Urothelium cell line (cell line): ENCODE results near the gene PSD4.
"Not testable (repeated sequence)": the region's sequence is repeated elsewhere in the genome, so short reads cannot be mapped to it uniquely, and the experiment has no call there.

Experiments used
- DNase-seq: peaks from one replicate; pipeline ENCODE4 v3.0.0; 2011; ENCODE audit warnings: low spot score, mixed read lengths
- FAIRE-seq: peaks from 2 replicates; lab custom pipeline; 2011; peaks lifted over from hg19 to GRCh38; lab: Jason Lieb, UNC

Gene PSD4

DNA sequence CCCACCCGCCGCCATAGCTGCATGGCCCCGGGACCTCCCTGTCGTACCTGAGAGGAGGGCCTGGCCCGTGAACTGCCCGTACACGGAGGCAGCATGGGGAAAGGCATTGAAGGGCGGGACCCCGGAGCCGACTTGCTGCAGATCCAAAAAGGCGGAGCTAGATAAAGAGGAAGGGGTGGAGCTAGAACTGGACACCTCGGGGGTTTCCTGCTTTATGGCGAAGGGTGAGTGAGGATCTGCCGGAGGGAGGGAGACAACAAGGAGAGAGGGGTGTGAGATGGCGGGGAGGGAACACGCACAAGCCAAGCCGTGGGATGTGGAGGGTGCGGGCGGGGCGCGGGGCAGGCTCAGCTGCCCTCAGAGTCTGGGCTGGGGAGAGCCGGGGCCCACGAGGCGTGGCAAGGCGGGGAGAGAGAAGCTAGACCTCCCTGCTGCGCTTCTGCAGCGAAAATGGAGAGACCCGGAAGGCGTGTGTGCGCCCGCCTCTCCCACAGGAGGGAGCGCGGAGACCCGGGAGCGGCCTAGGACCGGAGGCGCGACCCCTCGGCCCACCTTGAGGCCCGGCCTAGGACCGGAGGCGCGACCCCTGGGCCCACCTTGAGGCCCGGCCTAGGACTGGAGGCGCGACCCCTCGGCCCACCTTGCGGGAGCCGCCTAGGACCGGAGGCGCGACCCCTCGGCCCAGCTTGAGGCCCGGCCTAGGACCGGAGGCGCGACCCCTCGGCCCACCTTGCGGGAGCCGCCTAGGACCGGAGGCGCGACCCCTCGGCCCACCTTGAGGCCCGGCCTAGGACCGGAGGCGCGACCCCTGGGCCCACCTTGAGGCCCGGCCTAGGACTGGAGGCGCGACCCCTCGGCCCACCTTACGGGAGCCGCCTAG lies 61.8 kb downstream of the PSD4 start:
- DNase-seq = not testable (repeated sequence)

GRCh38 chr2:113236367-113237159 lies 62.8 kb downstream of the PSD4 start:
- DNase-seq (no peak), FAIRE-seq (no peak)

More for the DNA sequence above, 61.8 kb downstream of the PSD4 start:
- not testable (repeated sequence) for FAIRE-seq

DNA sequence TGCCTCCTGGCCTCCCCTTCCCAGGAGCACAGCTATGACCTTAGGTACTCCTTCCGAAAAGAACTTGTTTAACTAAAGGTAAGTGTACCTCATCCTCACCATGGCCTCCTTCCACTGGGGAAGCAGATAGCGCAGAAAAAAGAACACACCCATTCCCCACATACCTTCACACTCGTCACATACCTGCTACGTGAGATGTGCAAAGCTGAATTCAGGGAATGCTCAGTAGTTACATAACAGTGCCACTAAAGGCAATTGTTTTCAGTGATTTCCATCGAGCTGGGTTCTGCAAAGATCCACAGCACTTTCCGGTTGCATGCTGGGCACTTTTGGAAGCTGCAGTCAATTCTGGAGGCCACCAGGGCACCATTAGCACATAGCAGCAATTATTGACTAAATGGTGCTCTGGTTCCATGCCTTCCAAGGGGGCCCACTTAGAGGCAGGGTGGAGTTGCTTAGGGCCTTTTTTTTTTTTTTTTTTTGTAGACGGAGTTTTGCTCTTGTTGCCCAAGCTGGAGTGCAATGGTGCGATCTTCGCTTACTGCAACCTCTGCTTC lies 63.9 kb downstream of the PSD4 start:
- no peak for FAIRE-seq

GRCh38 chr2:113238871-113239839 lies 65.4 kb downstream of the PSD4 start:
- no peak for DNase-seq
- no peak for FAIRE-seq

More for the DNA sequence above, 63.9 kb downstream of the PSD4 start:
- no peak for DNase-seq

- DNase-seq (peak; percentile 89), FAIRE-seq (peak; percentile 98)
Measured at GRCh38 chr2:113240150-113240914, 66.6 kb downstream of the PSD4 start.

GRCh38 chr2:113240915-113241911 lies 67.4 kb downstream of the PSD4 start:
- FAIRE-seq (peak; percentile 99), DNase-seq (peak; percentile 99)

GRCh38 chr2:113242327-113242726 lies 68.6 kb downstream of the PSD4 start:
- DNase-seq (no peak), FAIRE-seq (peak; percentile 52)

- FAIRE-seq = no peak
Measured at GRCh38 chr2:113245276-113245711, 71.5 kb downstream of the PSD4 start.

GRCh38 chr2:113246606-113247005 lies 72.8 kb downstream of the PSD4 start:
- DNase-seq (no peak), FAIRE-seq (no peak)

More at GRCh38 chr2:113245276-113245711, 71.5 kb downstream of the PSD4 start:
- DNase-seq = no peak

DNA sequence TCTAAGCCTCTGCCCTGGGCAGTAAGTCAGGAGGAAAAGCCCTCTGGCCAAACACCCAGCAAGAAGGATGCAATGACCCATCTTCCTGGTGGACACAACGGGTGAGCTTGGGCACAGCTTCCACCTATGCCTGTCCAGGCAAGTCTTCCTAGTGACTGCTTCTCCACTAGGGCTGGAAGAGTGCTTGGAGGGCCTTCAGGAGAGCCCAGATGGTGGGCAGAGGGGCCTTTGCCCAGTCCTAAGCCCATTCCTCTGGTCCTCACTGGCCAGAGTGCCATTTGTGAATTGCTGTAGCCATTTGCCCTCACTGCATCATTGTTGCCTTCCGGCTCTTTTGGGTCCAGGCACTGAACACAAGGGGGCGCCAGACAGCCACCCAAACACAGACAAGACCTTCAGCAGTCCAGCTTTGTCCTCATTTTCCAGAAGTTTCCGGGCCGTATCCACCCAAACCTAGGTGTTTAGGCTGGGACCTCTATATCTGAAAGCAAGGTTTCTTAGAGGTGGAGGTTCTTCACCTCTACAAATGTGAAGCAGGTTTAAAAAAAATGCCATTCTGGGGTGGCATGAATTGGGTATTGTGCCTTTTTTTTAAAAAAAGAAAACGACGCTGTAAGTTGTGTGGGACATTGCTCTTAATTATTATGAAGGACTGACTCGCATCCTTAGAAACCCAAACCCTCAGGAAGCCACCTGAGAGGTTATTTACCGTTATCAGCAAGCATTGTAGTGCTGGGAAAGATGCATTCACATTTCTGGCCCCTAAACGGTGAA lies 75.4 kb downstream of the PSD4 start:
- peak; percentile 84 for FAIRE-seq

DNA sequence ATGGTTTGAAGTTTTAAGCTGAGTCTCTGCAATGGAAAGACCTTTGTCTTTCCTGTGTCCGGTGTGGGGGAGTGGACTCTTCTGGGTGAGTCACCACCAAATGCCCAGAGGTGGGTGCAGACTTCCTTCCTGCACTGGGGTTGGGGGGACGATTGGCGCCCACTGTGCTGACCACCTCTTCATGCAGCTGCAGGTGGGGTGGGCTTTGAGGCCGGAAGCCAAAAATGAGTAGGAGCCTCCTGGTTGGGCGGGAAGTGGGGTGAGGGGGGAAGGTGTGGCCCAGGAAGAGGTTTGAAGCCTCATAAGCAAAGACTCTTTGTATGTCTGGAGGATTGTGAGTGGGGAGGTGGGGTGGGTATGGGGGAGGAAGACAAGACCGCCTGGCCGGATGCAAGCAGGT lies 77.3 kb downstream of the PSD4 start:
- peak; percentile 71 for DNase-seq
- FAIRE-seq = no peak

More for the DNA sequence above, 75.4 kb downstream of the PSD4 start:
- DNase-seq = peak; percentile 84

- no peak for DNase-seq
- FAIRE-seq = peak; percentile 42
Measured at GRCh38 chr2:113252047-113252590, 78.3 kb downstream of the PSD4 start.

- DNase-seq (no peak), FAIRE-seq (peak; percentile 76)
Measured at GRCh38 chr2:113253453-113253852, 79.7 kb downstream of the PSD4 start.

- FAIRE-seq (no peak), DNase-seq (no peak)
Measured at GRCh38 chr2:113255140-113256070, 81.6 kb downstream of the PSD4 start.

- DNase-seq = no peak
- FAIRE-seq = no peak
Measured at GRCh38 chr2:113257516-113258264, 83.9 kb downstream of the PSD4 start.
